WTC11 (cell line): ENCODE data around the gene CMPK2. TPM values are rescaled to one million over a fixed set of nuclear protein-coding genes. Genes with fewer than 3 reads are reported as not detected.

Experiments
- ATAC-seq: fragments of 200-7000 bp; cut with Tn5 transposase; 2 replicates; pipeline ENCODE4 v1.10.0; 2021; ENCODE audit warnings: mild to moderate bottlenecking, moderate library complexity
- CTCF ChIA-PET: fragments of 300-600 bp; sonication (Branson Sonifier 250); formaldehyde crosslinking; loops from one replicate; lab custom pipeline; 2021; ENCODE audit warnings: antibody characterized with exemption; lab: Charles Lee
- POLR2A ChIA-PET: fragments of 350-600 bp; sonication (Branson Sonifier 250); formaldehyde crosslinking; loops from one replicate; lab custom pipeline; 2021; ENCODE audit warnings: antibody characterized with exemption; lab: Charles Lee
- DNase-seq: peaks from one replicate; pipeline ENCODE4 v3.0.0; 2021; ENCODE audit warnings: low spot score
- H3K27ac Mint-ChIP-seq: 2 replicates; pipeline ENCODE4 v1.8.0; 2021; ENCODE audit warnings: mixed read lengths
- H3K27me3 Mint-ChIP-seq: 2 replicates; pipeline ENCODE4 v1.8.0; 2021; ENCODE audit warnings: low read depth, mild to moderate bottlenecking, moderate library complexity, mixed read lengths
- H3K36me3 Mint-ChIP-seq: 2 replicates; pipeline ENCODE4 v1.8.0; 2021; ENCODE audit warnings: mixed read lengths
- H3K4me1 Mint-ChIP-seq: 2 replicates; pipeline ENCODE4 v1.8.0; 2022; ENCODE audit warnings: mixed read lengths
- H3K4me3 Mint-ChIP-seq: 2 replicates; pipeline ENCODE4 v1.8.0; 2021; ENCODE audit warnings: mild to moderate bottlenecking, moderate library complexity, mixed read lengths
- H3K9me3 Mint-ChIP-seq: 2 replicates; pipeline ENCODE4 v1.8.0; 2021; ENCODE audit warnings: mixed read lengths
- CREM ChIP-seq: sonication (generic); formaldehyde crosslinking; IDR thresholded peaks from 2 replicates; pipeline ENCODE4 v1.8.1; 2022; ENCODE audit warnings: mild to moderate bottlenecking, missing genetic modification reagents, moderate library complexity
- ELF4 ChIP-seq: sonication (generic); formaldehyde crosslinking; IDR thresholded peaks from 2 replicates; pipeline ENCODE4 v1.8.1; 2022; ENCODE audit warnings: low read depth, mild to moderate bottlenecking, moderate library complexity, missing genetic modification reagents
- GRHL2 ChIP-seq: fragments of 250-450 bp; sonication (Bioruptor Pico); IDR thresholded peaks from 2 replicates; pipeline ENCODE4 v1.8.0; 2022; ENCODE audit warnings: mild to moderate bottlenecking, moderate library complexity; ENCODE audit not compliant: insufficient replicate concordance, severe bottlenecking
- GTF2I ChIP-seq: fragments of 250-450 bp; sonication (Bioruptor Pico); conservative IDR thresholded peaks from 2 replicates; pipeline ENCODE4 v1.4.0; 2021; ENCODE audit warnings: mild to moderate bottlenecking
- IRF2 ChIP-seq: sonication (generic); formaldehyde crosslinking; IDR thresholded peaks from 2 replicates; pipeline ENCODE4 v1.8.0; 2022; ENCODE audit warnings: low read depth, missing genetic modification reagents, borderline replicate concordance
- MXD4 ChIP-seq: fragments of 250-450 bp; sonication (Bioruptor Pico); IDR thresholded peaks from 2 replicates; pipeline ENCODE4 v1.8.0; 2021; ENCODE audit warnings: mild to moderate bottlenecking, moderate library complexity, borderline replicate concordance
- NFATC4 ChIP-seq: fragments of 250-450 bp; sonication (Bioruptor Pico); IDR thresholded peaks from 2 replicates; pipeline ENCODE4 v1.9.0; 2021; ENCODE audit warnings: mild to moderate bottlenecking
- NFYB ChIP-seq: sonication (generic); formaldehyde crosslinking; conservative IDR thresholded peaks from 2 replicates; pipeline ENCODE4 v1.8.0; 2022; ENCODE audit warnings: low read depth, missing genetic modification reagents
- TP53 ChIP-seq: sonication (generic); formaldehyde crosslinking; IDR thresholded peaks from 2 replicates; pipeline ENCODE4 v1.8.1; 2023; ENCODE audit warnings: mild to moderate bottlenecking, missing genetic modification reagents
- total RNA-seq: library from RNA; stranded (reverse); gene quantifications from 3 replicates; pipeline ENCODE4 v1.2.3, GENCODE V29; 2021
- TF ChIP-seq, protein P1 (sequence below): sonication (generic); formaldehyde crosslinking; IDR thresholded peaks from 2 replicates; pipeline ENCODE4 v1.8.0; 2023; ENCODE audit warnings: missing genetic modification reagents, mild to moderate bottlenecking, borderline replicate concordance
- TF ChIP-seq, protein P2 (sequence below): sonication (generic); formaldehyde crosslinking; conservative IDR thresholded peaks from 2 replicates; pipeline ENCODE4 v1.8.1; 2022; ENCODE audit warnings: mild to moderate bottlenecking, missing genetic modification reagents
- TF ChIP-seq, protein P3 (sequence below): sonication (generic); formaldehyde crosslinking; IDR thresholded peaks from 2 replicates; pipeline ENCODE4 v1.8.0; 2022; ENCODE audit warnings: mild to moderate bottlenecking, missing genetic modification reagents
- TF ChIP-seq, protein P4 (sequence below): sonication (generic); formaldehyde crosslinking; IDR thresholded peaks from 2 replicates; pipeline ENCODE4 v1.8.0; 2023; ENCODE audit warnings: mild to moderate bottlenecking, missing genetic modification reagents
- TF ChIP-seq, protein P5 (sequence below): sonication (generic); formaldehyde crosslinking; IDR thresholded peaks from 2 replicates; pipeline ENCODE4 v1.8.1; 2022; ENCODE audit warnings: mild to moderate bottlenecking, moderate library complexity, missing genetic modification reagents
- TF ChIP-seq, protein P6 (sequence below): sonication (generic); formaldehyde crosslinking; IDR thresholded peaks from 2 replicates; pipeline ENCODE4 v1.8.1; 2023; ENCODE audit warnings: mild to moderate bottlenecking, missing genetic modification reagents

Gene CMPK2
- total RNA-seq, 1 experiment from 2014 or later: 0.13 TPM

DNA sequence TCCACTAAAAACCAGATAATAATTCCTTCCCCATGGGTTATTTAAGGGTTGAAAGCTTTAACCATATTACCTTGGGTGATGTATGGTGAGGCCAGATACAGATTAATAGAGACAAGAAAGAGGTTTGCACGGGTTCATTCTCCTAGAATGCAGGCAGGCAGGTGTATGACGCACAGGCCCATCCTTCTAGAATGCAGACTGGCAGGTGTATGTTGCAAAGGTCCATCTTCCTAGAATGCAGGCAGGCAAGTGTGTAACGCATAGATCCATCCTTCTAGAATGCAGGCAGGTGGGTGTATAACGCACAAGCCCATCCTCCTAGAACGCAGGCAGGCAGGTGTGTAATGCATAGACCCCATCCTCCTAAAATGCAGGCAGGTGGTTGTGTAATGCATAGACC is 15.8 kb upstream of the CMPK2 start (continued):
- TF ChIP-seq, protein P1, sequence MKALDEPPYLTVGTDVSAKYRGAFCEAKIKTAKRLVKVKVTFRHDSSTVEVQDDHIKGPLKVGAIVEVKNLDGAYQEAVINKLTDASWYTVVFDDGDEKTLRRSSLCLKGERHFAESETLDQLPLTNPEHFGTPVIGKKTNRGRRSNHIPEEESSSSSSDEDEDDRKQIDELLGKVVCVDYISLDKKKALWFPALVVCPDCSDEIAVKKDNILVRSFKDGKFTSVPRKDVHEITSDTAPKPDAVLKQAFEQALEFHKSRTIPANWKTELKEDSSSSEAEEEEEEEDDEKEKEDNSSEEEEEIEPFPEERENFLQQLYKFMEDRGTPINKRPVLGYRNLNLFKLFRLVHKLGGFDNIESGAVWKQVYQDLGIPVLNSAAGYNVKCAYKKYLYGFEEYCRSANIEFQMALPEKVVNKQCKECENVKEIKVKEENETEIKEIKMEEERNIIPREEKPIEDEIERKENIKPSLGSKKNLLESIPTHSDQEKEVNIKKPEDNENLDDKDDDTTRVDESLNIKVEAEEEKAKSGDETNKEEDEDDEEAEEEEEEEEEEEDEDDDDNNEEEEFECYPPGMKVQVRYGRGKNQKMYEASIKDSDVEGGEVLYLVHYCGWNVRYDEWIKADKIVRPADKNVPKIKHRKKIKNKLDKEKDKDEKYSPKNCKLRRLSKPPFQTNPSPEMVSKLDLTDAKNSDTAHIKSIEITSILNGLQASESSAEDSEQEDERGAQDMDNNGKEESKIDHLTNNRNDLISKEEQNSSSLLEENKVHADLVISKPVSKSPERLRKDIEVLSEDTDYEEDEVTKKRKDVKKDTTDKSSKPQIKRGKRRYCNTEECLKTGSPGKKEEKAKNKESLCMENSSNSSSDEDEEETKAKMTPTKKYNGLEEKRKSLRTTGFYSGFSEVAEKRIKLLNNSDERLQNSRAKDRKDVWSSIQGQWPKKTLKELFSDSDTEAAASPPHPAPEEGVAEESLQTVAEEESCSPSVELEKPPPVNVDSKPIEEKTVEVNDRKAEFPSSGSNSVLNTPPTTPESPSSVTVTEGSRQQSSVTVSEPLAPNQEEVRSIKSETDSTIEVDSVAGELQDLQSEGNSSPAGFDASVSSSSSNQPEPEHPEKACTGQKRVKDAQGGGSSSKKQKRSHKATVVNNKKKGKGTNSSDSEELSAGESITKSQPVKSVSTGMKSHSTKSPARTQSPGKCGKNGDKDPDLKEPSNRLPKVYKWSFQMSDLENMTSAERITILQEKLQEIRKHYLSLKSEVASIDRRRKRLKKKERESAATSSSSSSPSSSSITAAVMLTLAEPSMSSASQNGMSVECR (CRISPR knock-in tag): no peak
- TF ChIP-seq NFYB (CRISPR knock-in tag) (no peak), TP53 (CRISPR knock-in tag) (no peak)

DNA sequence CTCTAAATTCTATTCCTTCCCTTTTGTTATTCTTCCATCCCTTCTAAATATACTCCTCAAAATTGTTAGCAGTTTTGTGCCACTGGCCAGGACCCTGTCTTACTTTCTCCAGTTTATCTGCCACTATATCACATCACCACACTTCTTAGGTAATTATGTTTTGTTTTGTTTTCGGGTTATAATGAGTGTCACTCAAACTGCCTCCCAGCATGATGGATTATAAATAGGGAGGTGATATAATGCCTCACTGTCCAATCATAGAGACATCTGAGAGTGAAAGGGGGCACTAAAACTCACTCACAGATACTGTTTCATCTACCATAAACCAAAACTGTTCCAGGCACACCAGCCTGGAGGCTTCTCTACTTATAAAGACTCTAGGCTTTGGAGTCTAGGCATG is 15.3 kb upstream of the CMPK2 start:
- Mint-ChIP-seq H3K4me1 (no peaks in the 10 kb centered on the region), H3K36me3 (peaks cover 53% of the 10 kb centered on the region)
- CTCF ChIA-PET: no interaction called here

More for the DNA sequence above, 15.3 kb upstream of the CMPK2 start:
- H3K9me3 Mint-ChIP-seq: peaks cover 92% of the 10 kb centered on the region
- no peak for ATAC-seq
- TF ChIP-seq GTF2I (CRISPR knock-in tag) (no peak), NFATC4 (no peak), GRHL2 (CRISPR knock-in tag) (no peak), TP53 (CRISPR knock-in tag) (no peak), MXD4 (CRISPR knock-in tag) (no peak), CREM (no peak), IRF2 (no peak), ELF4 (CRISPR knock-in tag) (no peak)
- TF ChIP-seq, protein P2, sequence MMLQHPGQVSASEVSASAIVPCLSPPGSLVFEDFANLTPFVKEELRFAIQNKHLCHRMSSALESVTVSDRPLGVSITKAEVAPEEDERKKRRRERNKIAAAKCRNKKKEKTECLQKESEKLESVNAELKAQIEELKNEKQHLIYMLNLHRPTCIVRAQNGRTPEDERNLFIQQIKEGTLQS (CRISPR knock-in tag): no peak
- TF ChIP-seq, protein P3, sequence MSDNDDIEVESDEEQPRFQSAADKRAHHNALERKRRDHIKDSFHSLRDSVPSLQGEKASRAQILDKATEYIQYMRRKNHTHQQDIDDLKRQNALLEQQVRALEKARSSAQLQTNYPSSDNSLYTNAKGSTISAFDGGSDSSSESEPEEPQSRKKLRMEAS (CRISPR knock-in tag): no peak
- TF ChIP-seq, protein P4, sequence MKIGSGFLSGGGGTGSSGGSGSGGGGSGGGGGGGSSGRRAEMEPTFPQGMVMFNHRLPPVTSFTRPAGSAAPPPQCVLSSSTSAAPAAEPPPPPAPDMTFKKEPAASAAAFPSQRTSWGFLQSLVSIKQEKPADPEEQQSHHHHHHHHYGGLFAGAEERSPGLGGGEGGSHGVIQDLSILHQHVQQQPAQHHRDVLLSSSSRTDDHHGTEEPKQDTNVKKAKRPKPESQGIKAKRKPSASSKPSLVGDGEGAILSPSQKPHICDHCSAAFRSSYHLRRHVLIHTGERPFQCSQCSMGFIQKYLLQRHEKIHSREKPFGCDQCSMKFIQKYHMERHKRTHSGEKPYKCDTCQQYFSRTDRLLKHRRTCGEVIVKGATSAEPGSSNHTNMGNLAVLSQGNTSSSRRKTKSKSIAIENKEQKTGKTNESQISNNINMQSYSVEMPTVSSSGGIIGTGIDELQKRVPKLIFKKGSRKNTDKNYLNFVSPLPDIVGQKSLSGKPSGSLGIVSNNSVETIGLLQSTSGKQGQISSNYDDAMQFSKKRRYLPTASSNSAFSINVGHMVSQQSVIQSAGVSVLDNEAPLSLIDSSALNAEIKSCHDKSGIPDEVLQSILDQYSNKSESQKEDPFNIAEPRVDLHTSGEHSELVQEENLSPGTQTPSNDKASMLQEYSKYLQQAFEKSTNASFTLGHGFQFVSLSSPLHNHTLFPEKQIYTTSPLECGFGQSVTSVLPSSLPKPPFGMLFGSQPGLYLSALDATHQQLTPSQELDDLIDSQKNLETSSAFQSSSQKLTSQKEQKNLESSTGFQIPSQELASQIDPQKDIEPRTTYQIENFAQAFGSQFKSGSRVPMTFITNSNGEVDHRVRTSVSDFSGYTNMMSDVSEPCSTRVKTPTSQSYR (CRISPR knock-in tag): no peak
- TF ChIP-seq, protein P5, sequence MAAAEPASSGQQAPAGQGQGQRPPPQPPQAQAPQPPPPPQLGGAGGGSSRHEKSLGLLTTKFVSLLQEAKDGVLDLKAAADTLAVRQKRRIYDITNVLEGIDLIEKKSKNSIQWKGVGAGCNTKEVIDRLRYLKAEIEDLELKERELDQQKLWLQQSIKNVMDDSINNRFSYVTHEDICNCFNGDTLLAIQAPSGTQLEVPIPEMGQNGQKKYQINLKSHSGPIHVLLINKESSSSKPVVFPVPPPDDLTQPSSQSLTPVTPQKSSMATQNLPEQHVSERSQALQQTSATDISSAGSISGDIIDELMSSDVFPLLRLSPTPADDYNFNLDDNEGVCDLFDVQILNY (CRISPR knock-in tag): no peak
- TF ChIP-seq, protein P6, sequence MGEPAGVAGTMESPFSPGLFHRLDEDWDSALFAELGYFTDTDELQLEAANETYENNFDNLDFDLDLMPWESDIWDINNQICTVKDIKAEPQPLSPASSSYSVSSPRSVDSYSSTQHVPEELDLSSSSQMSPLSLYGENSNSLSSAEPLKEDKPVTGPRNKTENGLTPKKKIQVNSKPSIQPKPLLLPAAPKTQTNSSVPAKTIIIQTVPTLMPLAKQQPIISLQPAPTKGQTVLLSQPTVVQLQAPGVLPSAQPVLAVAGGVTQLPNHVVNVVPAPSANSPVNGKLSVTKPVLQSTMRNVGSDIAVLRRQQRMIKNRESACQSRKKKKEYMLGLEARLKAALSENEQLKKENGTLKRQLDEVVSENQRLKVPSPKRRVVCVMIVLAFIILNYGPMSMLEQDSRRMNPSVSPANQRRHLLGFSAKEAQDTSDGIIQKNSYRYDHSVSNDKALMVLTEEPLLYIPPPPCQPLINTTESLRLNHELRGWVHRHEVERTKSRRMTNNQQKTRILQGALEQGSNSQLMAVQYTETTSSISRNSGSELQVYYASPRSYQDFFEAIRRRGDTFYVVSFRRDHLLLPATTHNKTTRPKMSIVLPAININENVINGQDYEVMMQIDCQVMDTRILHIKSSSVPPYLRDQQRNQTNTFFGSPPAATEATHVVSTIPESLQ (CRISPR knock-in tag): no peak
- TF ChIP-seq, all 79 proteins: peak for 0
- POLR2A ChIA-PET: no interaction called here
- peaks cover 26% of the 10 kb centered on the region for H3K27me3 Mint-ChIP-seq
- H3K4me3 Mint-ChIP-seq: no peak overlapping the region
- no peak for DNase-seq
- H3K27ac Mint-ChIP-seq: no peak overlapping the region
